NCI-H1417 treated with DMSO at 0.1 percent for 48 hours (cell line): Measurements from ENCODE around the gene ORC1.

Source experiments
- DNase-seq: peaks from one replicate; lab custom pipeline; 2025; lab: John Stamatoyannopoulos, UW

ORC1 gene

GRCh38 chr1:52404116-52404974 lies at the start of gene ORC1, which contains the start of gene PRPF38A:
ORC1 (minus strand) TSS chr1:52404423; CDS start chr1:52402223, 2,200 bp downstream.
PRPF38A (plus strand) TSS chr1:52404602; CDS start chr1:52404750, 148 bp downstream.
- peak; percentile 92 for DNase-seq

GRCh38 chr1:52444463-52444862 lies 40.2 kb upstream of the ORC1 start:
- no peak for DNase-seq

- DNase-seq, result no peak
These were observed 35.8 kb upstream of the ORC1 start for GRCh38 chr1:52439976-52440375.

DNA sequence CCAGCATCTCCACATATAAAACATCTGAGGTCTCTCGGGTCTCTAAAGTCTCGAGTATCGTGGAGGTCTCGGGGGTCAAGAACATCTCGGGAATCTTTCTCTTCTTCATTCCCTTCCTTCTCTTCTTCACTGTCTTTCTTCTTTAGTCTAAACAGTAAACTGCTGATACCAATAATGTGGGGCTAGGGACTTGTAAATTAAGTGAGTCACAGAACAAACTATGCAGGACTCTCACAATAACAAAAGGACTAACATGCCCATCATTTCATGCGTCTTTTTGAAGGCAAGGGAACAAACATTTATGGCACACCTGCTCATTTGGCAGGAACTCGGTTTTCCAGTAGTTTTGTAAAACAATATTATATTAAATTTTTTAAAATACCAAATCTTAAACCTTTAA lies 32.6 kb upstream of the ORC1 start:
- DNase-seq, result no peak

DNA sequence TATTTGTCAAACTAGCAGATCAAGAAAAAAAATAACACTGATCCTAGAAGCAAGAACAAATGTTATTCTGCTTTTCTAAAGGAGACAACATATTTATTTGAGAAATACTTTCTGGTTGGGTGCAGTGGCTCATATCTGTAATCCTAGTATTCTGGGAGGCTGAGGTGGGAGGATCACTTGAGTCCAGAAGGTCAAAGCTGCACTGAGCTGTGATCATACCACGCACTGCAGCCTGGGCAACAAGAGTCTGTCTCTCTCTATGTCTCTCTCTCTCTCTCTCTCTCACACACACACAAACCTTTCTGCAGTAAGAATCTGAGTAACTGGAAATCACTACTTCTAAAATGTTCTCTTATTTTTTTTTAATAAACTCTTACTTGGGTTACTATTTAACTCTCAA lies 31.4 kb upstream of the ORC1 start:
- DNase-seq, result no peak

DNA sequence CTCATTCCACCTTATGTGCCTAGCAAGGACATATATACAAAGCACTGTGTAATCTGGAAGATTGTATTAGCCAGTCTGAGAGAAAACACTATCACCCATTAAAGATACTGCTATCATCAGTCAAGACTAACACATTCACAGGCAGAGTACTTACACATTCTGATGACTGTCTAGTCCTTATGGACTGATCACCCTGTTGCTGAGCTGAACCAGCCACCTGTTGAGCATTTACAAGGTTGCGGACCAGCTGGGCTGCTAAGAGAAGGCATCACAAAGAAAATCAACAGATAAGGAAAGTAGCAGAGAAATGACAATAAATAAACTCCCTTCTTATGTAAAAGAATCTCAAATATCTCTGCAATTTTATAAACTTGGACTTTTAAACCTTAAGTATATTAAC lies 31.0 kb upstream of the ORC1 start:
- DNase-seq, result no peak

DNA sequence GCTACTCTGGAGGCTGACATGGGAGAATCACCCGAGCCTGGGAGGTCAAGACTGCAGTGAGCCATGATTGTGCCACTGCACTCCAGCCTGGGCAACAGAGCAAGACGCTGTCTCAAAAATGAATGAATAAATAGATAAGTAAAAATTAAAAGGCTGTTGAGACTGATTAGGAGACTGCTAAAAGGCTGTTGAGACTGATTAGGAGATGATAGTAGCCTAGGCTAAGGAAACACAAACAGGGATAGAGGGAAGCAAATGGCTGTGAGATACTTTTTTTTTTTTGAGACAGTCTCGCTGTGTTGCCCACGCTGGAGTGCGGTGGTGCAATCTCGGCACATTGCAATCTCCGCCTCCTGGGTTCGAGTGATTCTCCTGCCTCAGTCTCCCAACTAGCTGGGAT lies 28.6 kb upstream of the ORC1 start:
- no peak for DNase-seq

DNA sequence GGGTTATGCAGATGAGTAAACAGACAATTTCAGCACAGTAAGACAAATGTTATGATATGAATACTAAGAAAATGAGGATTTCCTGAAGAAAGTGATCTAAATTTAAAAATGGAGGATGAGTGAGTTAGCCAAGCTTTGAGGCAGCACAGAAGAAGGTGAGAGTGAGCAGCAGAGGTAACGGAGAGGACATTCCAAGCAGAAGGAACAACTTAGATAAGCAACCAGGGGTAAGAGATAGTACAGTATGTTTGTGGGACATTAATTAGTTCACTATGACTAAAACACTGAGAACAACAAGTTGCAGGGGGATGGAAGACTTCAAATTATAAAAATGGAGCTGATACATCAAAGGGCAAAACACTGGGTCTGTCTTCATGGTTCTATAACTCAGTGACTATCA lies 22.9 kb upstream of the ORC1 start:
- DNase-seq, result no peak

GRCh38 chr1:52426371-52426770 lies 22.1 kb upstream of the ORC1 start:
- DNase-seq, result no peak

GRCh38 chr1:52424813-52425212 lies 20.6 kb upstream of the ORC1 start:
- no peak for DNase-seq

DNA sequence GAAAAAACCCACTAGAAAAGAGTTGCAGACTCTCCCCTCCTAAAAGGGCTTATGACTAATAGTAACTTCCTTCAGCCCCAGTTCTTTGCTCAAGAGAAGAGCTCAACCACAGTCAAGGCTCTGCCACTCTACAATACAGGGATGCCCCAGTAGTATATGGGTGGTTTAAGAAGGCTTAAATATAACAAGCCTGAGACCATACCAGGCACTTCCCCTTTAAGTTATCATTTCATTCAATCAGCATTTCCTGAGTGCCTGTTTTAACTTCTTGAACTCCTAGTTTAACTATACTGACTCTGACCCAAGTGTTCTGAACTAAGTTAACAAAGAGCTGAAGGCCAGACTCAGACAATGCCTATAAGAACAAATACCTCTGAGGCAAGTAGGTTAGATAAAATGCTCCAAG lies 20.0 kb upstream of the ORC1 start:
- no peak for DNase-seq

DNA sequence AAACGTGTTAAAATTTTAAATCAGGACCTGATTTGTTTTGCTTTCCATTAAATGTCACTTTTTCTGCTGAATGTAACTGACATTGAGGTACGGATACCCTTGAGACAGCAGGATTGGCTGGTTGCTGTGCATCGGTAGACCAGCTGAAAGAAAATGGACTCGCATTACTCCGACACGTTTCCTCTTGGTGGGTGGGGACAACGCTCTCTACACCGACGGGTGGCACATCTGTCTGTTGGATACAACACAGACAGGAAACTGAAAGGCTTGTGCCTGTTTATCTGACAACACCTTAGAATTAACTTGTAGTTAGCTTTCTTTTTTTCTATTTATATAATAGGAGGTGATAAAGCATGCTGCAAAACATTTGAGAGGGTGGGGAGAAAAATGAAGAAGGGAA lies 19.5 kb upstream of the ORC1 start:
- DNase-seq, result no peak

DNA sequence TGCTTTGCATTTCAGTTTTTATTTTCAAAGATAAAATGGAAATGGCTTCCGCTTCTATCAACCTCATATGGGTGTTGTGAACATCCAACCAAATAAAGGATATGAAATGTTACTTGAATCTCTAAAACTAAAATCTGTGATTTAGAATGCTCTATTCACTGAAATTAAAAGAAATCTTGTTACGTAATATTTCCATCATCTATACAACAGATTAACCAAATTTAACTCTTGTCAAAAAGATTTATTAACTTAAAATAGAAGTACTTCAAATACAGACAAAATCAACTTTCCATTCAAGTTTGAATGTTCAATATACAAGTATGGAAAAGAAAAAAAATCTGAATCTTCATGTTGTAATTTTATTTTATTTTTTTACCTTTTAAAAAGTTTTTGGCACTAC lies 18.8 kb upstream of the ORC1 start:
- no peak for DNase-seq

GRCh38 chr1:52420713-52421112 lies 16.5 kb upstream of the ORC1 start:
- no peak for DNase-seq

- no peak for DNase-seq
These were observed 12.6 kb upstream of the ORC1 start for GRCh38 chr1:52416811-52417210.

- no peak for DNase-seq
These were observed 10.7 kb upstream of the ORC1 start for GRCh38 chr1:52414942-52415341.

GRCh38 chr1:52413410-52413989 lies 9.3 kb upstream of the ORC1 start:
- no peak for DNase-seq

GRCh38 chr1:52404975-52405338 lies 734 bp upstream of the ORC1 start:
- no peak for DNase-seq

- no peak for DNase-seq
These were observed 582 bp downstream of the ORC1 start for GRCh38 chr1:52403566-52404115.

- no peak for DNase-seq
These were observed 1.4 kb downstream of the ORC1 start for GRCh38 chr1:52402860-52403240.

GRCh38 chr1:52400131-52400530 lies 4.1 kb downstream of the ORC1 start:
- DNase-seq, result no peak

DNA sequence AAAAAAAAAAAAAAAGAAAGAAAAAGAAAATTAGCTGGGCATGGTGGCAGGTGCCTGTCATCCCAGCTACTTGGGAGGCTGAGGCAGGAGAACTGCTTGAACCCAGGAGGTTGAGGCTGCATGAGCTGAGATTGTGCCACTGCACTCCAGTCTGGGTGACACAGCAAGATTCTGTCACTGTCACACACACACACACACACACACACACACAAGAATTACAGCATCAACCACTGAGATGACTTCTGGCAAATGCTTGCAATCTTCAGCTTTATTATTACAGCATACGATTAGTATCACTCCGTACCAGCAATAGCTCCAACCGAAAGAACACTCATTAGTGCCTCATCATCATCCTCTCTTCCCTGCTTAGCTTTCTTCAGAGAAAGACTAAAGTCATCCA lies 4.6 kb downstream of the ORC1 start:
- no peak for DNase-seq

GRCh38 chr1:52393174-52393573 lies 11.0 kb downstream of the ORC1 start:
- no peak for DNase-seq
